Mesendoderm (in vitro differentiated cells): ENCODE results near the gene STXBP1.

Experiments
- DNase-seq: peaks from one replicate; pipeline ENCODE4 v3.0.0; 2013
- H2AK5ac ChIP-seq: 2 replicates; pipeline ENCODE4 v1.6.1; 2013; ENCODE audit warnings: low read length, inconsistent platforms
- H2BK120ac ChIP-seq: 2 replicates; pipeline ENCODE4 v1.6.1; 2013; ENCODE audit warnings: low read depth, mild to moderate bottlenecking, low read length, moderate library complexity, mixed read lengths
- H2BK15ac ChIP-seq: replicated peaks from 2 replicates; pipeline ENCODE4 v1.6.1; 2013; ENCODE audit warnings: low read depth, mild to moderate bottlenecking, moderate library complexity
- H2BK5ac ChIP-seq: 2 replicates; pipeline ENCODE4 v1.6.1; 2013; ENCODE audit warnings: low read length, inconsistent platforms
- H3K18ac ChIP-seq: 2 replicates; pipeline ENCODE4 v1.6.1; 2013; ENCODE audit warnings: mild to moderate bottlenecking, low read length, mixed read lengths
- H3K23ac ChIP-seq: one replicate; pipeline ENCODE4 v1.6.1; 2013; ENCODE audit warnings: low read length
- H3K27ac ChIP-seq: 2 replicates; pipeline ENCODE4 v1.5.1; 2013; ENCODE audit warnings: low read depth, mild to moderate bottlenecking, inconsistent platforms, low read length, moderate library complexity
- H3K27me3 ChIP-seq: 2 replicates; pipeline ENCODE4 v1.6.1; 2013; ENCODE audit warnings: low read length, control low read depth, mild to moderate bottlenecking, inconsistent platforms; ENCODE audit not compliant: insufficient read depth, poor library complexity
- H3K36me3 ChIP-seq: 2 replicates; pipeline ENCODE4 v1.6.1; 2013; ENCODE audit warnings: low read length, inconsistent platforms; ENCODE audit not compliant: control insufficient read depth, insufficient read depth
- H3K4ac ChIP-seq: one replicate; pipeline ENCODE4 v1.6.1; 2013; ENCODE audit warnings: low read depth, mild to moderate bottlenecking, low read length, moderate library complexity
- H3K4me1 ChIP-seq: 2 replicates; pipeline ENCODE4 v1.6.1; 2013; ENCODE audit warnings: low read depth, low read length, inconsistent platforms; ENCODE audit not compliant: control insufficient read depth
- H3K4me2 ChIP-seq: 2 replicates; pipeline ENCODE4 v1.6.1; 2013; ENCODE audit warnings: low read length
- H3K4me3 ChIP-seq: 2 replicates; pipeline ENCODE4 v1.5.1; 2013; ENCODE audit warnings: mild to moderate bottlenecking, low read length
- H3K56ac ChIP-seq: one replicate; pipeline ENCODE4 v1.6.1; 2013; ENCODE audit warnings: low read length
- H3K79me1 ChIP-seq: 2 replicates; pipeline ENCODE4 v1.6.1; 2013; ENCODE audit warnings: low read length, inconsistent platforms
- H3K79me2 ChIP-seq: 2 replicates; pipeline ENCODE4 v1.6.1; 2013; ENCODE audit warnings: mild to moderate bottlenecking, low read length; ENCODE audit not compliant: control insufficient read depth, insufficient read depth
- H3K9ac ChIP-seq: 2 replicates; pipeline ENCODE4 v1.6.1; 2013; ENCODE audit warnings: low read length, inconsistent platforms
- H4K5ac ChIP-seq: one replicate; pipeline ENCODE4 v1.6.1; 2013; ENCODE audit warnings: low read length
- H4K8ac ChIP-seq: one replicate; pipeline ENCODE4 v1.6.1; 2013; ENCODE audit warnings: low read depth, mild to moderate bottlenecking, control low read depth, low read length, moderate library complexity
- WGBS: extraction: QIAGEN DNeasy Blood & Tissue Kit; methylation state at CpG from one replicate; pipeline ENCODE4 v1.1.7; 2013; ENCODE audit warnings: low lambda C conversion rate, missing lambda C conversion rate; ENCODE audit not compliant: insufficient coverage; ENCODE audit errors: extremely low coverage; 5-methylcytosine and 5-hydroxymethylcytosine counted together

Gene STXBP1

DNA sequence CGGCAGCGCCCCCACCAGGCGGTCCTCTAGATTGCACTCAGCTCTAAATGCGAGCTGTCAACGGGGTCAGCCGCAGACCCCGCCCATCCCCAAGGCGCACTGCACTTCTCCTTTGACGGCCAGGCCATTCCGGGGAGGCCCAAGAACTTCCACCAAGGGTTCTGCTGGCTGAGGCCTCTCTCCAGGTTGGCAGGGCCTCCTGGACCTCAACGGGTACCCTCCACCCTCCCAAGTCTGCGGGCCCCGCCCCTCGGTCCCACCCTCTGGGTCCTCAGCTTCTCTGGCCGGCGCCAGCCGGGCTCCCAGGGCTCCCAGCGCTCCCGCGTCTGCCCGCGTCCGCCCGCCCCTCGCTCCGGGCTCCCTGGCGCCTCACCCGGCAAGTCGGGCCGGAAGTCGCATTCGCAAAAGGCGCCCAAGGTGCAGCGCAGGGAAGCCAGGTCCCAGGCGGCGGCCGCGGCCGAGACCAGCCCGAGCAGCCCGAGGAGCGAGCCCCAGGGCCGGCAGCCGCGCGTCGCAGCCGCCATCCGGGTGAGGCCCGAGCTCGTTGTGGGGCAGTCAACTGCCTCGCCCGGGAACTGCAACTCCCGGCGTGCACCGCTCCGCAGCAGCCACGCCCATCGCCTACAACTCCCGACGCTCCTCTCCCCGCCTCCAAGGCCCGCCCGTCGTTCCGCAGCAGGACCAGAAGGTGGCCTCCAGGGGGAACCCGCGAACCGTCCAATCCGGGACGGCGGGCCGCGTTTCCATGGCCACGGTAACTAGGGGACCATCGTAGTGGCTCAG lies 122.9 kb downstream of the STXBP1 start, which contains the start of gene TOR2A:
Gene TOR2A, minus strand, starts transcription at position 548 of the 783 bp plus-strand sequence. Its CDS starts 24 bp downstream, at position 524.
- no peaks in the 10 kb centered on the region for H3K79me1 ChIP-seq
- no peak within 1 kb of the TSS for H4K8ac ChIP-seq
- H3K79me2 ChIP-seq, result no peaks in the 10 kb centered on the region
- peak within 1 kb of the TSS; percentile 59 for H3K4me3 ChIP-seq
- H4K5ac ChIP-seq, result no peak within 1 kb of the TSS
- H3K56ac ChIP-seq, result peak within 1 kb of the TSS; percentile 97
- no peak within 1 kb of the TSS for H2BK15ac ChIP-seq
- peak within 1 kb of the TSS; percentile 92 for H3K9ac ChIP-seq
- H3K27ac ChIP-seq, result peak within 1 kb of the TSS; percentile 65
- no peaks in the 10 kb centered on the region for H3K27me3 ChIP-seq
- H3K23ac ChIP-seq, result no peak within 1 kb of the TSS
- peak within 1 kb of the TSS; percentile 29 for H2AK5ac ChIP-seq
- H3K18ac ChIP-seq, result peak within 1 kb of the TSS; percentile 42
- peak; percentile 99 for DNase-seq
- WGBS, result no CpG with 5 or more reads among the region's 76 CpGs
- H3K4ac ChIP-seq, result no peak within 1 kb of the TSS
- H2BK5ac ChIP-seq, result peak within 1 kb of the TSS; percentile 67
- peak within 1 kb of the TSS; percentile 83 for H3K4me2 ChIP-seq
- H2BK120ac ChIP-seq, result peak within 1 kb of the TSS; percentile 19
- H3K36me3 ChIP-seq, result no peaks in the 10 kb centered on the region
- no peaks in the 10 kb centered on the region for H3K4me1 ChIP-seq

DNA sequence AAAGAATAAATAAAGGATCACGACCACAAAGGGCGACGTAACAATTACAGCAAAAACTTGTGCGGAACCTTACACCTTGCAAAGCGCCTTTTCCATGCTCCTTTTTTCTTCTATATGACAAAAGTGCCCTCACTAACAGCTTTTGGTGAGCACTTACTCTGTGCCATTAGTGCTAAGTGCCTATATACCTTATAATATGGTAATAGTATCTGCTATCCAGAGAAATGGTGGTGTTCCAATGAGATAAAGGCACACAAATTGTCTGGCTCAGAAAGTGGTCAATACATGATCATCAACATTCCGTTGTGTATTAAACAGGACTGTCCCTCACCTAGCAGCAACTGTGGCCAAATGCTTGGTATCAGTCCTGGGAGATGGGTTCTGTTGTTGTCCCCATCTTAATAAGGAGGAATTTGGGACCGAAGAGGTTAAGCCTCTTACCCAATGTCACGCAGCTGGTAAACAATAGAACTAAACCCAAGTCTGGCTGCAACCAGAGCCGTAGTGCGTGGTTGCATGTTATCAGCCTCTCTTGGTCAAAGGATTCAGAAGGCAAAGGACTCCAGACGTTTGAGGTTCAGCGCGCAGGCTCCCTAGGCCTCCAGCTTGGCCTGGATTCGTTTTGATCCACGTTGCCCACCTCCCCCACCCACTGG lies 123.6 kb downstream of the STXBP1 start:
- Histone ChIP-seq H3K56ac (no peak overlapping the region), H3K27me3 (no peaks in the 10 kb centered on the region), H2AK5ac (no peak overlapping the region), H3K79me2 (no peaks in the 10 kb centered on the region), H3K18ac (no peak overlapping the region), H4K8ac (no peak overlapping the region), H3K23ac (no peak overlapping the region), H2BK15ac (no peak overlapping the region), H3K36me3 (no peaks in the 10 kb centered on the region), H3K79me1 (no peaks in the 10 kb centered on the region), H2BK5ac (no peak overlapping the region), H2BK120ac (no peak overlapping the region), H3K4me2 (no peak overlapping the region), H3K4me3 (no peak overlapping the region), H4K5ac (no peak overlapping the region), H3K4me1 (no peaks in the 10 kb centered on the region), H3K27ac (no peak overlapping the region), H3K9ac (no peak overlapping the region), H3K4ac (no peak overlapping the region)
- DNase-seq, result no peak
- no CpG with 5 or more reads among the region's 15 CpGs for whole genome bisulfite sequencing

DNA sequence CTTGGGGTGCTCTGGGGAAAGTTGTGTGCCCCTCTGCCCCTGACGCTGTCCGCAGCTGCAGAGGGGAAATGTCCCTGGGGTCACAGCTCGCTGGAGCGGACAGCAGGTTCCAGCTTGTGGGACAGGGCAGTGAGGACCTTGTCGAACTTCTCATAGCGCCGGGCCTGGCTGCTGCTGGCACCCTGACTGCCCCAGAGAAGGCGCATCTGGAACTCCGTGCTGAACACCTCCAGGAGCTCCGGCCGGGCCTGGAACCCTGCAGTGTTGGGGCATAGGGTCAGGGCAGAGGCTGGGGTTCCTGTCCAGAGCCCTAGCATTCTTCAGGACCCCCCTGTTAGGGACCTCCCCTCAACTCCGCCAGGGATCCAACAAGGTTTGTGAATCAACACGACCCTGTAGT lies 126.6 kb downstream of the STXBP1 start:
- DNase-seq, result no peak
- Histone ChIP-seq H3K56ac (no peak overlapping the region), H4K8ac (no peak overlapping the region), H2BK15ac (no peak overlapping the region), H2AK5ac (no peak overlapping the region), H3K79me2 (no peaks in the 10 kb centered on the region), H4K5ac (no peak overlapping the region), H3K4me2 (no peak overlapping the region), H2BK120ac (no peak overlapping the region), H3K23ac (no peak overlapping the region), H3K4ac (no peak overlapping the region), H3K27ac (no peak overlapping the region), H3K18ac (no peak overlapping the region), H3K4me1 (no peaks in the 10 kb centered on the region), H3K79me1 (no peaks in the 10 kb centered on the region), H3K27me3 (no peaks in the 10 kb centered on the region), H2BK5ac (no peak overlapping the region), H3K9ac (no peak overlapping the region), H3K36me3 (no peaks in the 10 kb centered on the region), H3K4me3 (no peak overlapping the region)
- no CpG with 5 or more reads among the region's 13 CpGs for WGBS

DNA sequence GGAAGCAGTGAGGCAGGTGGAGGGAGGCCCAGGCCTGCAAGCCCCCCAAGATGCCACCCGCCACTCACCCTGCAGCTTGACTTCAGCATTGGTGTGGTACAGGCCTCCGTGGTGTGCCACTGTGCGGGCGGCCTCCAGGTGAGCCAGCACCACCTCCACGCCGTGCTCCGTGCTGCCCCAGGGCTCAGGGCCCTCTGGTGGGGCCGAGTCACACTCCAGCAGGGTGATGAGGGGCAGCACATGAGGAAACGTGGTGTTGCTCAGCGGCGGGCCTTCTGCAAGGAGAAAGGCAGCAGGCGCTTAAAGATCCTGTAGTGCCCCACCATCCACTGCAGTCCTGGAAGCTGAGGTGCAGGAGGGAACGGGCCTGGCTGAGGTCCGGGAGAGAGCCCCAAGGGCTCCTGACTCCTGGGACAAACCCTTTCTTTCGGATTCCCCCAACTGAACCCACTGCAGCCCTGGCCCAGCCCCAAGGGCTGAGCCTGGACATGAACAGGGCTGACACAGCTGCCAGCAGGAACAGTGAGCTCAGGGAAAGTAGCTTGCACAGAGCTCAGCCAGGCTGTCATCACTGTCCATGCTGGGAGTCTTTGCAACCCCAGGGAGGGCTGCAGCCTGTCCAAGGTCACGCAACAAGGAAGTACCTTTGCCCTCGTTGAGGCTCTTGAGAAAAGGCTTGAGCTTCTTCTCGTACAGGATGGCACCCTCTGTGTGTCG lies 127.7 kb downstream of the STXBP1 start:
- H3K36me3 ChIP-seq, result no peaks in the 10 kb centered on the region
- no peak overlapping the region for H3K4me2 ChIP-seq
- H3K4me3 ChIP-seq, result no peak overlapping the region
- H4K8ac ChIP-seq, result no peak overlapping the region
- no peak overlapping the region for H3K27ac ChIP-seq
- no peaks in the 10 kb centered on the region for H3K27me3 ChIP-seq
- DNase-seq, result no peak
- no peak overlapping the region for H2BK120ac ChIP-seq
- no CpG with 5 or more reads among the region's 19 CpGs for WGBS
- H2AK5ac ChIP-seq, result no peak overlapping the region
- no peak overlapping the region for H4K5ac ChIP-seq
- H3K4ac ChIP-seq, result no peak overlapping the region
- no peak overlapping the region for H2BK5ac ChIP-seq
- H3K18ac ChIP-seq, result no peak overlapping the region
- no peaks in the 10 kb centered on the region for H3K79me1 ChIP-seq
- H3K56ac ChIP-seq, result no peak overlapping the region
- no peak overlapping the region for H2BK15ac ChIP-seq
- no peak overlapping the region for H3K9ac ChIP-seq
- no peaks in the 10 kb centered on the region for H3K4me1 ChIP-seq
- H3K79me2 ChIP-seq, result no peaks in the 10 kb centered on the region
- H3K23ac ChIP-seq, result no peak overlapping the region

DNA sequence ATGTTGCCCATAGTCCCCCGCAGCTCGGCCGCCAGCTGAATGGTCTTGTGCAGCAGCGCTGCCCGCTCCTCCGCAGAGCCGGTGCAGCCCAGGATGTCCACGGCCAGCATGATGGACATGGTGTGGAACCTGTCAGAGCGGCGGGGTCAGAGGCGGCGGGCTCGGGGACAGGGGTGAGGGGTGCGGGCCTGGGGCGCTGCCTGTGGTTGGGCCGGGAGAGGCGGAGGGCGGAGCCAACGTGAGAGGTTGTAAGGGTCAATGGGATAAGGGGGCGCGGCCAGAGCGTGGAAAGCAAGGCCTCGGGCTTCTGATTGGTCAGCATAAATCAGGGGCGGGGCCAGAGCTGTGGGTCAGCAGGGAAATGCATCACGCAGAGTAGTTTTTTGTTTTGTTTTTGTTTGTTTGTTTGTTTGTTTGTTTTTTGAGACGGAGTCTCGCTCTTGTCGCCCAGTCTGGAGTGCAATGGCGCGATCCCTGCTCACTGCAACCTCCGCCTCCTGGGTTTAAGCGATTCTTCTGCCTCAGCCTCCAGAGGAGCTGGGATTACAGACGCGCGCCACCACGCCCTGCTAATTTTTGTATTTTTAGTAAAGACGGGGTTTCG lies 129.9 kb downstream of the STXBP1 start:
- WGBS, result no CpG with 5 or more reads among the region's 38 CpGs
- Histone ChIP-seq H3K23ac (no peak overlapping the region), H3K27ac (no peak overlapping the region), H3K4me3 (no peak overlapping the region), H3K36me3 (no peaks in the 10 kb centered on the region), H3K27me3 (no peaks in the 10 kb centered on the region), H2AK5ac (no peak overlapping the region), H2BK15ac (no peak overlapping the region), H3K4me2 (peak overlapping the region; percentile 89), H2BK120ac (no peak overlapping the region), H3K79me1 (no peaks in the 10 kb centered on the region), H4K5ac (no peak overlapping the region), H3K4ac (no peak overlapping the region), H2BK5ac (no peak overlapping the region), H3K4me1 (no peaks in the 10 kb centered on the region), H4K8ac (no peak overlapping the region), H3K79me2 (no peaks in the 10 kb centered on the region), H3K56ac (peak overlapping the region; percentile 79), H3K9ac (peak overlapping the region; percentile 54), H3K18ac (no peak overlapping the region)
- DNase-seq, result peak; percentile 96
